ENCODE results near the gene LRGUK. TPM values are rescaled to one million over a fixed set of nuclear protein-coding genes. Genes with fewer than 3 reads are reported as not detected.

The LRGUK gene
- total and polyA plus RNA-seq, 2 donors (not counting 1 experiment from before 2014, with no cell fraction given): 0.27 to 0.49 TPM

DNA sequence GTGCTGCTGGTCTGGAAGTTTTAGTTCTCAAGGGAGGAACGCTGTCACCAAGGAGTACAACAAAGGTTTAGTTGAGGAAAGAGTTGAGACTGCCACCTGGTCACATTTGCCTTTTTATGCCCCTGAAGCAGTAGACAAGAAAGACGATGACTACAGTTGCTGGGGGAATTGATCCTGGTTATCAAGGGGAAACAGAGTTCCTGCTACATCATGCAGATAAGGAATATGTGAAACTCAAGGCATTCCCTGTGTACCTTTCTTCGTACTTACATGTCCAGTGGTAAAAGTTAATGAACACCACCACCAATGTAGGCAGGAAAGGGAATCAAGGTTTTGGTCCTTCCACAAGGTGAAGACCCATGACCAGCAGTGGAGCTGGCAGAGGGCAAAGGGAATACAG lies 157.8 kb downstream of the LRGUK start:
- CTCF ChIA-PET: no interaction called here
- H2AFZ ChIP-seq (ENCODE audit: insufficient read depth, low read depth, low read length, poor library complexity, severe bottlenecking): no peak overlapping the region
- ATAC-seq (ENCODE audit: low read depth): no peak
- H3K79me2 ChIP-seq (ENCODE audit: control insufficient read depth, insufficient read depth, low read length): no peaks in the 10 kb centered on the region
- H3K4me2 ChIP-seq (replicated peaks; ENCODE audit: low read depth, low read length, poor library complexity, severe bottlenecking): no peak overlapping the region
- H3K27me3 ChIP-seq (replicated peaks in 1 of 4; ENCODE audit: control extremely low read depth in 1 of 4, control insufficient read depth in 3 of 4, insufficient read depth in 4 of 4, low read length in 3 of 4): no peaks in the 10 kb centered on the region
- no peak overlapping the region for H3K27ac ChIP-seq (ENCODE audit: low read length in 2 of 2)
- Mint-ChIP-seq H3K4me3 (no peak overlapping the region), H3K9me3 (ENCODE audit: insufficient read depth) (no peaks in the 10 kb centered on the region), H3K27ac (no peak overlapping the region), H3K4me1 (no peaks in the 10 kb centered on the region), H3K27me3 (peaks cover 29% of the 10 kb centered on the region)
- H3K9ac ChIP-seq (ENCODE audit: low read length): no peak overlapping the region
- no peaks in the 10 kb centered on the region for H3K9me3 ChIP-seq (ENCODE audit: control extremely low read depth in 1 of 3, control insufficient read depth in 2 of 3, insufficient read depth in 1 of 3, low read length in 2 of 3)
- H3K36me3 ChIP-seq (replicated peaks in 1 of 2; ENCODE audit: control extremely low read depth in 1 of 2, control insufficient read depth in 1 of 2, extremely low read depth in 1 of 2, insufficient read depth in 2 of 2, low read length in 1 of 2): no peaks in the 10 kb centered on the region
- intact Hi-C loops (cut with micrococcal nuclease): no loop called here
- no peaks in the 10 kb centered on the region for H3K4me1 ChIP-seq (ENCODE audit: control insufficient read depth in 2 of 2, insufficient read depth in 2 of 2, low read length in 2 of 2)
- POLR2A ChIA-PET: no interaction called here
- no peak overlapping the region for H3K4me3 ChIP-seq (ENCODE audit: control extremely low read depth in 1 of 5, extremely low read depth in 1 of 5, insufficient read depth in 1 of 5, low read depth in 2 of 5, low read length in 4 of 5)
- WGBS (ENCODE audit: insufficient coverage): 67% methylated on average over 2 of the region's 3 CpGs
- no peak for TF ChIP-seq EZH2 (IDR thresholded peaks at IDR 0.05; ENCODE audit: borderline replicate concordance, insufficient read depth, low read depth, low read length, poor library complexity, severe bottlenecking)
- TF ChIP-seq, protein P1, sequence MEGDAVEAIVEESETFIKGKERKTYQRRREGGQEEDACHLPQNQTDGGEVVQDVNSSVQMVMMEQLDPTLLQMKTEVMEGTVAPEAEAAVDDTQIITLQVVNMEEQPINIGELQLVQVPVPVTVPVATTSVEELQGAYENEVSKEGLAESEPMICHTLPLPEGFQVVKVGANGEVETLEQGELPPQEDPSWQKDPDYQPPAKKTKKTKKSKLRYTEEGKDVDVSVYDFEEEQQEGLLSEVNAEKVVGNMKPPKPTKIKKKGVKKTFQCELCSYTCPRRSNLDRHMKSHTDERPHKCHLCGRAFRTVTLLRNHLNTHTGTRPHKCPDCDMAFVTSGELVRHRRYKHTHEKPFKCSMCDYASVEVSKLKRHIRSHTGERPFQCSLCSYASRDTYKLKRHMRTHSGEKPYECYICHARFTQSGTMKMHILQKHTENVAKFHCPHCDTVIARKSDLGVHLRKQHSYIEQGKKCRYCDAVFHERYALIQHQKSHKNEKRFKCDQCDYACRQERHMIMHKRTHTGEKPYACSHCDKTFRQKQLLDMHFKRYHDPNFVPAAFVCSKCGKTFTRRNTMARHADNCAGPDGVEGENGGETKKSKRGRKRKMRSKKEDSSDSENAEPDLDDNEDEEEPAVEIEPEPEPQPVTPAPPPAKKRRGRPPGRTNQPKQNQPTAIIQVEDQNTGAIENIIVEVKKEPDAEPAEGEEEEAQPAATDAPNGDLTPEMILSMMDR (IDR thresholded peaks at IDR 0.05): no peak
- no peak for DNase-seq
- H4K20me1 ChIP-seq (ENCODE audit: control insufficient read depth, insufficient read depth, low read length, poor library complexity, severe bottlenecking): no peaks in the 10 kb centered on the region

DNA sequence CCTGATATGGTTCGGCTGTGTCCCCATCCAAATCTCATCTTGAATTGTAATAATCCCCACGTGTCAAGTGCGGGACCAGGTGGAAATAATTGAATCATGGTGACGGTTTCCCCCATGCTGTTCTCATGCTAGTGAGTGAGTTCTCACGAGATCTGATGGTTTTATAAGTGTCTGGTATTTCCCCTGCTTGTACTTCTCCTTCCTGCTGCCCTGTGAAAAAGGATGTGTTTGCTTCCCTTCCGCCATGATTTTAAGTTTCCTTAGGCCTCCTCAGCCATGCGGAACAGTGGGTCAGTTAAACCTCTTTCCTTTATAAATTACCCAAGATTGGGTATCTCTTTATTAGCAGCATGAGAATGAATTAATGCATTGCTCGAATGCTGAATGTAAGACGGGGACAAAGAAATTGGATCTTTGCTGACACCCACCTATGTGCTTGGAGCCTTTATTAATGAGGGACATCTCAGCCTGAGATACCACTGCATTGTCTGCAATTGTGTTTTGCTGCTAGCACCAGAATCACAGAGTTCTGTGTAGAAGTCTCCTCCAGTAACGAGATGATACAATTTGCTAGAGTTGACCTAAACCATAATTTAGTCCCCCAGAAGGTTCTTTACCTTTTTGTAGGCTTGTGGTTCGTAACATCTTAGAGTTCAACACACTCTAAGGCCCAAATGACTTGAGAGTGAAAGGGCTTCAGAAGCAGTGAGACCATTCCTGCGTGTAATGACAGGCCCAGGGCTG lies 160.9 kb downstream of the LRGUK start:
- no peaks in the 10 kb centered on the region for H3K27me3 ChIP-seq (replicated peaks in 1 of 4; ENCODE audit: control extremely low read depth in 1 of 4, control insufficient read depth in 3 of 4, insufficient read depth in 4 of 4, low read length in 3 of 4)
- peaks cover 9 to 10% of the 10 kb centered on the region in 2 donors for H3K4me1 ChIP-seq (ENCODE audit: control insufficient read depth in 2 of 2, insufficient read depth in 2 of 2, low read length in 2 of 2)
- no peak overlapping the region for H2AFZ ChIP-seq (ENCODE audit: insufficient read depth, low read depth, low read length, poor library complexity, severe bottlenecking)
- H3K4me2 ChIP-seq (replicated peaks; ENCODE audit: low read depth, low read length, poor library complexity, severe bottlenecking): no peak overlapping the region
- no peaks in the 10 kb centered on the region for H3K9me3 ChIP-seq (ENCODE audit: control extremely low read depth in 1 of 3, control insufficient read depth in 2 of 3, insufficient read depth in 1 of 3, low read length in 2 of 3)
- H3K27ac ChIP-seq (ENCODE audit: low read length in 2 of 2): no peak overlapping the region
- ChIA-PET CTCF (interaction anchor here (0.8 kb wide), 1 partner anchor 34 kb away, joined by 3 read pairs; no protein-coding TSS in a partner anchor), POLR2A (no interaction called here)
- H3K9ac ChIP-seq (ENCODE audit: low read length): no peak overlapping the region
- DNase-seq (no peak), ATAC-seq (ENCODE audit: low read depth) (no peak)
- no peaks in the 10 kb centered on the region for H4K20me1 ChIP-seq (ENCODE audit: control insufficient read depth, insufficient read depth, low read length, poor library complexity, severe bottlenecking)
- peaks cover 12% of the 10 kb centered on the region for H3K4me1 Mint-ChIP-seq
- no peaks in the 10 kb centered on the region for H3K36me3 ChIP-seq (replicated peaks in 1 of 2; ENCODE audit: control extremely low read depth in 1 of 2, control insufficient read depth in 1 of 2, extremely low read depth in 1 of 2, insufficient read depth in 2 of 2, low read length in 1 of 2)
- WGBS (ENCODE audit: insufficient coverage): 100% methylated on average over 3 of the region's 12 CpGs
- intact Hi-C loops (cut with micrococcal nuclease): no loop called here
- peaks cover 3% of the 10 kb centered on the region for H3K27me3 Mint-ChIP-seq
- no peaks in the 10 kb centered on the region for H3K79me2 ChIP-seq (ENCODE audit: control insufficient read depth, insufficient read depth, low read length)
- H3K4me3 Mint-ChIP-seq: no peak overlapping the region
- TF ChIP-seq EZH2 (IDR thresholded peaks at IDR 0.05; ENCODE audit: borderline replicate concordance, insufficient read depth, low read depth, low read length, poor library complexity, severe bottlenecking): no peak
- TF ChIP-seq, protein P1 (IDR thresholded peaks at IDR 0.05): no peak
- no peak overlapping the region for H3K4me3 ChIP-seq (ENCODE audit: control extremely low read depth in 1 of 5, extremely low read depth in 1 of 5, insufficient read depth in 1 of 5, low read depth in 2 of 5, low read length in 4 of 5)
- no peak overlapping the region for H3K27ac Mint-ChIP-seq
- no peaks in the 10 kb centered on the region for H3K9me3 Mint-ChIP-seq (ENCODE audit: insufficient read depth)
